ENCODE data around the gene SCFD2. TPM values are rescaled to one million over a fixed set of nuclear protein-coding genes. Genes with fewer than 3 reads are reported as not detected.

Gene SCFD2
- total and polyA plus RNA-seq, 4 donors: 4.3 to 28.8 (median 7.4) TPM

DNA sequence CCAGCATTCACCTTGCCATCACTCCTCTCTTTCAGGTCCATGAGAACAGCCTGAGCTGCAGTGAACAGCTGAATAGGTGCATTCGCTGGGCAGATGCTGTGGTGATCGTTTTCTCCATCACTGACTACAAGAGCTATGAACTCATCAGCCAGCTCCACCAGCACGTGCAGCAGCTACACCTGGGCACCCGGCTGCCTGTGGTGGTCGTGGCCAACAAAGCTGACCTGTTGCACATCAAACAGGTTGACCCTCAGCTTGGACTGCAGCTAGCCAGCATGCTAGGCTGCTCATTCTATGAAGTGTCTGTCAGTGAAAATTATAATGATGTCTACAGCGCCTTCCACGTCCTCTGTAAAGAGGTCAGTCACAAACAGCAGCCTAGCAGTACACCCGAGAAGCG is 500.6 kb downstream of the SCFD2 start:
- no peak overlapping the region for H3K4me3 ChIP-seq (ENCODE audit: low read depth in 1 of 3, low read length in 3 of 3)
- TF ChIP-seq FOXA1 (IDR thresholded peaks at IDR 0.05): no peak
- no peak for TF ChIP-seq HNF4G (IDR thresholded peaks at IDR 0.05)
- TF ChIP-seq HNF4A (conservative IDR thresholded peaks at IDR 0.05): no peak
- TF ChIP-seq, protein P1, sequence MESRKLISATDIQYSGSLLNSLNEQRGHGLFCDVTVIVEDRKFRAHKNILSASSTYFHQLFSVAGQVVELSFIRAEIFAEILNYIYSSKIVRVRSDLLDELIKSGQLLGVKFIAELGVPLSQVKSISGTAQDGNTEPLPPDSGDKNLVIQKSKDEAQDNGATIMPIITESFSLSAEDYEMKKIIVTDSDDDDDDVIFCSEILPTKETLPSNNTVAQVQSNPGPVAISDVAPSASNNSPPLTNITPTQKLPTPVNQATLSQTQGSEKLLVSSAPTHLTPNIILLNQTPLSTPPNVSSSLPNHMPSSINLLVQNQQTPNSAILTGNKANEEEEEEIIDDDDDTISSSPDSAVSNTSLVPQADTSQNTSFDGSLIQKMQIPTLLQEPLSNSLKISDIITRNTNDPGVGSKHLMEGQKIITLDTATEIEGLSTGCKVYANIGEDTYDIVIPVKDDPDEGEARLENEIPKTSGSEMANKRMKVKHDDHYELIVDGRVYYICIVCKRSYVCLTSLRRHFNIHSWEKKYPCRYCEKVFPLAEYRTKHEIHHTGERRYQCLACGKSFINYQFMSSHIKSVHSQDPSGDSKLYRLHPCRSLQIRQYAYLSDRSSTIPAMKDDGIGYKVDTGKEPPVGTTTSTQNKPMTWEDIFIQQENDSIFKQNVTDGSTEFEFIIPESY (IDR thresholded peaks at IDR 0.05): no peak
- no peak for TF ChIP-seq EGR1 (IDR thresholded peaks at IDR 0.05; ENCODE audit: low read depth in 2 of 2)
- TF ChIP-seq, protein P2, sequence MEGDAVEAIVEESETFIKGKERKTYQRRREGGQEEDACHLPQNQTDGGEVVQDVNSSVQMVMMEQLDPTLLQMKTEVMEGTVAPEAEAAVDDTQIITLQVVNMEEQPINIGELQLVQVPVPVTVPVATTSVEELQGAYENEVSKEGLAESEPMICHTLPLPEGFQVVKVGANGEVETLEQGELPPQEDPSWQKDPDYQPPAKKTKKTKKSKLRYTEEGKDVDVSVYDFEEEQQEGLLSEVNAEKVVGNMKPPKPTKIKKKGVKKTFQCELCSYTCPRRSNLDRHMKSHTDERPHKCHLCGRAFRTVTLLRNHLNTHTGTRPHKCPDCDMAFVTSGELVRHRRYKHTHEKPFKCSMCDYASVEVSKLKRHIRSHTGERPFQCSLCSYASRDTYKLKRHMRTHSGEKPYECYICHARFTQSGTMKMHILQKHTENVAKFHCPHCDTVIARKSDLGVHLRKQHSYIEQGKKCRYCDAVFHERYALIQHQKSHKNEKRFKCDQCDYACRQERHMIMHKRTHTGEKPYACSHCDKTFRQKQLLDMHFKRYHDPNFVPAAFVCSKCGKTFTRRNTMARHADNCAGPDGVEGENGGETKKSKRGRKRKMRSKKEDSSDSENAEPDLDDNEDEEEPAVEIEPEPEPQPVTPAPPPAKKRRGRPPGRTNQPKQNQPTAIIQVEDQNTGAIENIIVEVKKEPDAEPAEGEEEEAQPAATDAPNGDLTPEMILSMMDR (IDR thresholded peaks at IDR 0.05; ENCODE audit: low read depth, low read length, missing input control): no peak
- no peak for TF ChIP-seq YY1 (IDR thresholded peaks at IDR 0.05)
- TF ChIP-seq, protein P3, sequence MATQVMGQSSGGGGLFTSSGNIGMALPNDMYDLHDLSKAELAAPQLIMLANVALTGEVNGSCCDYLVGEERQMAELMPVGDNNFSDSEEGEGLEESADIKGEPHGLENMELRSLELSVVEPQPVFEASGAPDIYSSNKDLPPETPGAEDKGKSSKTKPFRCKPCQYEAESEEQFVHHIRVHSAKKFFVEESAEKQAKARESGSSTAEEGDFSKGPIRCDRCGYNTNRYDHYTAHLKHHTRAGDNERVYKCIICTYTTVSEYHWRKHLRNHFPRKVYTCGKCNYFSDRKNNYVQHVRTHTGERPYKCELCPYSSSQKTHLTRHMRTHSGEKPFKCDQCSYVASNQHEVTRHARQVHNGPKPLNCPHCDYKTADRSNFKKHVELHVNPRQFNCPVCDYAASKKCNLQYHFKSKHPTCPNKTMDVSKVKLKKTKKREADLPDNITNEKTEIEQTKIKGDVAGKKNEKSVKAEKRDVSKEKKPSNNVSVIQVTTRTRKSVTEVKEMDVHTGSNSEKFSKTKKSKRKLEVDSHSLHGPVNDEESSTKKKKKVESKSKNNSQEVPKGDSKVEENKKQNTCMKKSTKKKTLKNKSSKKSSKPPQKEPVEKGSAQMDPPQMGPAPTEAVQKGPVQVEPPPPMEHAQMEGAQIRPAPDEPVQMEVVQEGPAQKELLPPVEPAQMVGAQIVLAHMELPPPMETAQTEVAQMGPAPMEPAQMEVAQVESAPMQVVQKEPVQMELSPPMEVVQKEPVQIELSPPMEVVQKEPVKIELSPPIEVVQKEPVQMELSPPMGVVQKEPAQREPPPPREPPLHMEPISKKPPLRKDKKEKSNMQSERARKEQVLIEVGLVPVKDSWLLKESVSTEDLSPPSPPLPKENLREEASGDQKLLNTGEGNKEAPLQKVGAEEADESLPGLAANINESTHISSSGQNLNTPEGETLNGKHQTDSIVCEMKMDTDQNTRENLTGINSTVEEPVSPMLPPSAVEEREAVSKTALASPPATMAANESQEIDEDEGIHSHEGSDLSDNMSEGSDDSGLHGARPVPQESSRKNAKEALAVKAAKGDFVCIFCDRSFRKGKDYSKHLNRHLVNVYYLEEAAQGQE (IDR thresholded peaks at IDR 0.05): no peak
- TF ChIP-seq, protein P4, sequence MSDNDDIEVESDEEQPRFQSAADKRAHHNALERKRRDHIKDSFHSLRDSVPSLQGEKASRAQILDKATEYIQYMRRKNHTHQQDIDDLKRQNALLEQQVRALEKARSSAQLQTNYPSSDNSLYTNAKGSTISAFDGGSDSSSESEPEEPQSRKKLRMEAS (IDR thresholded peaks at IDR 0.05): no peak
- WGBS: 93% methylated on average over 9 of the region's 9 CpGs
- H3K9ac ChIP-seq (ENCODE audit: low read depth in 1 of 2, low read length in 2 of 2): no peak overlapping the region
- H3K27ac ChIP-seq (ENCODE audit: low read depth in 1 of 2, low read length in 2 of 2): no peak overlapping the region
- H3K36me3 ChIP-seq (ENCODE audit: control insufficient read depth in 4 of 4, insufficient read depth in 3 of 4, low read depth in 1 of 4, low read length in 3 of 4): no peaks in the 10 kb centered on the region
- no peaks in the 10 kb centered on the region for H3K9me3 ChIP-seq (ENCODE audit: control insufficient read depth in 4 of 4, low read length in 3 of 4)
- H3K4me1 ChIP-seq (ENCODE audit: control insufficient read depth in 4 of 4, insufficient read depth in 4 of 4, low read length in 3 of 4): peaks cover 0 to 18% (median 9%) of the 10 kb centered on the region in 4 donors
- H3K27me3 ChIP-seq (ENCODE audit: control insufficient read depth in 4 of 4, insufficient read depth in 4 of 4, low read length in 3 of 4): peaks cover 0 to 6% (median 0%) of the 10 kb centered on the region in 4 donors
- no peak for DNase-seq (ENCODE audit: low spot score)

DNA sequence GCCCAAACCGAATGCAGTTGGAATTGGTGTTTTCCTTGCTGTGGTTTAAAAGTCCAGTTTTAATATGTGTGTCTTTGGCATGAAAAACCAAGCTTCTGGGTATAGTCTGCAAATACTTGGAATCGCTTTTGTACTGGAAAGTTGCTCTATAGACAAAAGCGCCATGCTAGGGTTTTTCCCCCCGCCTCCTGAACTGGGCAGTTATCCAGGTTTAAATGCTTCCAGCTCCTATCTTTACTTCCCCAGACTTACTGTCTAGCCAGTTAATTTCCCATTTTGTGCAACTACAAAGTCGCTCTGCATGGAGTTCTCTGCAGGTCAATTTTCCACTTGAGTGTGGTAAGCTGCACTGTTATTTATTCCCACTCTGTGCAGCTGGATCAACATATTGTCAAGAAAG is 501.1 kb downstream of the SCFD2 start:
- 41% methylated on average over 5 of the region's 5 CpGs for WGBS
- Histone ChIP-seq H3K27ac (ENCODE audit: low read depth in 1 of 2, low read length in 2 of 2) (no peak overlapping the region), H3K4me1 (ENCODE audit: control insufficient read depth in 4 of 4, insufficient read depth in 4 of 4, low read length in 3 of 4) (peaks cover 0 to 18% (median 9%) of the 10 kb centered on the region in 4 donors), H3K9ac (ENCODE audit: low read depth in 1 of 2, low read length in 2 of 2) (no peak overlapping the region), H3K9me3 (ENCODE audit: control insufficient read depth in 4 of 4, low read length in 3 of 4) (no peaks in the 10 kb centered on the region), H3K27me3 (ENCODE audit: control insufficient read depth in 4 of 4, insufficient read depth in 4 of 4, low read length in 3 of 4) (peaks cover 0 to 6% (median 0%) of the 10 kb centered on the region in 4 donors), H3K36me3 (ENCODE audit: control insufficient read depth in 4 of 4, insufficient read depth in 3 of 4, low read depth in 1 of 4, low read length in 3 of 4) (no peaks in the 10 kb centered on the region), H3K4me3 (ENCODE audit: low read depth in 1 of 3, low read length in 3 of 3) (no peak overlapping the region)
- no peak for DNase-seq (ENCODE audit: low spot score)
- TF ChIP-seq NR2F2 (IDR thresholded peaks at IDR 0.05) (no peak), EGR1 (IDR thresholded peaks at IDR 0.05; ENCODE audit: low read depth in 2 of 2) (no peak), FOXA1 (IDR thresholded peaks at IDR 0.05) (no peak), RXRA (IDR thresholded peaks at IDR 0.05) (no peak), FOXA2 (IDR thresholded peaks at IDR 0.05) (no peak), JUND (IDR thresholded peaks at IDR 0.05) (no peak), HNF4A (conservative IDR thresholded peaks at IDR 0.05) (no peak), SP1 (IDR thresholded peaks at IDR 0.05) (no peak), RAD21 (IDR thresholded peaks at IDR 0.05) (no peak)
- TF ChIP-seq, protein P3 (IDR thresholded peaks at IDR 0.05): no peak
- TF ChIP-seq, protein P2 (IDR thresholded peaks at IDR 0.05; ENCODE audit: low read depth, low read length, missing input control): no peak
- TF ChIP-seq, protein P1 (IDR thresholded peaks at IDR 0.05): no peak
- TF ChIP-seq, protein P4 (IDR thresholded peaks at IDR 0.05): no peak
